ENCODE data around the gene NKIRAS1.

Gene NKIRAS1

GRCh38 chr3:23960649-23961048 lies 43.9 kb upstream of the NKIRAS1 start:
- H3K27me3 ChIP-seq (ENCODE audit: insufficient read depth, low read depth, severe bottlenecking), result no peaks in the 10 kb centered on the region
- DNase-seq, result no peak
- H3K27ac ChIP-seq, result no peak overlapping the region
- H3K36me3 ChIP-seq, result peaks cover 65% of the 10 kb centered on the region
- H3K4me3 ChIP-seq (ENCODE audit: low read depth, low read length), result no peak overlapping the region
- no peaks in the 10 kb centered on the region for H3K9me3 ChIP-seq (ENCODE audit: severe bottlenecking)
- no peak for TF ChIP-seq CTCF (IDR thresholded peaks at IDR 0.05; ENCODE audit: low read depth, low read length)

GRCh38 chr3:23959135-23959900 lies 42.5 kb upstream of the NKIRAS1 start:
- Histone ChIP-seq H3K27me3 (ENCODE audit: insufficient read depth, low read depth, severe bottlenecking) (no peaks in the 10 kb centered on the region), H3K4me3 (ENCODE audit: low read depth, low read length) (no peak overlapping the region), H3K27ac (no peak overlapping the region), H3K9me3 (ENCODE audit: severe bottlenecking) (no peaks in the 10 kb centered on the region), H3K36me3 (peaks cover 66% of the 10 kb centered on the region)
- no peak for TF ChIP-seq CTCF (IDR thresholded peaks at IDR 0.05; ENCODE audit: low read depth, low read length)
- DNase-seq, result no peak

GRCh38 chr3:23956701-23957100 lies 39.9 kb upstream of the NKIRAS1 start:
- no peak for TF ChIP-seq CTCF (IDR thresholded peaks at IDR 0.05; ENCODE audit: low read depth, low read length)

GRCh38 chr3:23954144-23954543 lies 37.4 kb upstream of the NKIRAS1 start:
- Histone ChIP-seq H3K36me3 (peaks cover 26% of the 10 kb centered on the region), H3K27ac (no peak overlapping the region), H3K4me3 (ENCODE audit: low read depth, low read length) (no peak overlapping the region), H3K9me3 (ENCODE audit: severe bottlenecking) (no peaks in the 10 kb centered on the region), H3K27me3 (ENCODE audit: insufficient read depth, low read depth, severe bottlenecking) (no peaks in the 10 kb centered on the region)
- TF ChIP-seq CTCF (IDR thresholded peaks at IDR 0.05; ENCODE audit: low read depth, low read length), result no peak
- DNase-seq, result no peak

More at GRCh38 chr3:23956701-23957100, 39.9 kb upstream of the NKIRAS1 start:
- Histone ChIP-seq H3K9me3 (ENCODE audit: severe bottlenecking) (no peaks in the 10 kb centered on the region), H3K27ac (no peak overlapping the region), H3K4me3 (ENCODE audit: low read depth, low read length) (no peak overlapping the region), H3K27me3 (ENCODE audit: insufficient read depth, low read depth, severe bottlenecking) (no peaks in the 10 kb centered on the region), H3K36me3 (peaks cover 46% of the 10 kb centered on the region)
- DNase-seq, result no peak

- Histone ChIP-seq H3K27me3 (ENCODE audit: insufficient read depth, low read depth, severe bottlenecking) (no peaks in the 10 kb centered on the region), H3K4me3 (ENCODE audit: low read depth, low read length) (no peak overlapping the region), H3K9me3 (ENCODE audit: severe bottlenecking) (no peaks in the 10 kb centered on the region), H3K27ac (no peak overlapping the region), H3K36me3 (peaks cover 25% of the 10 kb centered on the region)
- TF ChIP-seq CTCF (IDR thresholded peaks at IDR 0.05; ENCODE audit: low read depth, low read length), result no peak
- DNase-seq, result no peak
These were observed 36.7 kb upstream of the NKIRAS1 start for GRCh38 chr3:23953523-23953922.

- Histone ChIP-seq H3K27ac (no peak overlapping the region), H3K27me3 (ENCODE audit: insufficient read depth, low read depth, severe bottlenecking) (no peaks in the 10 kb centered on the region), H3K36me3 (peaks cover 22% of the 10 kb centered on the region), H3K4me3 (ENCODE audit: low read depth, low read length) (no peak overlapping the region), H3K9me3 (ENCODE audit: severe bottlenecking) (no peaks in the 10 kb centered on the region)
- no peak for DNase-seq
- no peak for TF ChIP-seq CTCF (IDR thresholded peaks at IDR 0.05; ENCODE audit: low read depth, low read length)
These were observed 35.9 kb upstream of the NKIRAS1 start for GRCh38 chr3:23952646-23953045.

All from WERI-Rb-1 (cell line).